GM06990 (cell line): ENCODE results near the gene MTUS2.

Experiments
- DNase-seq: peaks from one replicate; pipeline ENCODE4 v3.0.0-alpha.2; 2011; ENCODE audit not compliant: insufficient read length; ENCODE audit errors: extremely low read depth
- H3K27me3 ChIP-seq: replicated peaks from 2 replicates; pipeline ENCODE4 v1.6.0; 2011; ENCODE audit warnings: low read length; ENCODE audit not compliant: control insufficient read depth, insufficient read depth
- H3K36me3 ChIP-seq: 2 replicates; pipeline ENCODE4 v1.5.1; 2011; ENCODE audit warnings: low read length; ENCODE audit not compliant: control insufficient read depth, insufficient read depth
- H3K4me3 ChIP-seq: replicated peaks from 2 replicates; pipeline ENCODE4 v1.5.1; 2011; ENCODE audit warnings: low read depth, mild to moderate bottlenecking, control low read depth, low read length
- CTCF ChIP-seq: IDR thresholded peaks from 2 replicates; pipeline ENCODE4 v1.5.1; 2011; ENCODE audit warnings: low read length, control low read depth, mild to moderate bottlenecking, inconsistent platforms; ENCODE audit not compliant: insufficient read depth, poor library complexity, severe bottlenecking

Gene MTUS2

GRCh38 chr13:29527916-29528315 is 707.8 kb downstream of the MTUS2 start:
- DNase-seq = no peak
- Histone ChIP-seq H3K36me3 (peaks cover 36% of the 10 kb centered on the region), H3K4me3 (no peak overlapping the region), H3K27me3 (no peaks in the 10 kb centered on the region)
- TF ChIP-seq CTCF = no peak

DNA sequence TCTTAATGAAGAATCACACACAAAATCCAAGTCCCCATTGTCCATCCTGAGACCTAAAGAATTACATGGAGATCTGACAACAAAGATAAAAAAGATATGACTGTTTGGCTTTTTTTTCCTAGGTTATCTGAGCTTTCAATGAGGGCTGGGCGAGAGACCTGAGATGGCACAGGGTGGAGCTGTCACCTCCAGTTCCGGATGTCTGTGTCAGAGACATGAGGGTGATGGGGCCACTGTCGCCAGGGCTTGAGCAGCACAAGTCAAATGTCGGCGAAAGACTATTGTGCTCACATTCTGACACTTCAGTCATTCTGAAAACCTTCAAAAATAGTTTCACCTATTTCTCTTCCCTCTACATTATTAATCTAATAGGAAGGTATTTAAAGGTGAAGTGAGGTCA is 709.6 kb downstream of the MTUS2 start:
- TF ChIP-seq CTCF = no peak
- Histone ChIP-seq H3K27me3 (no peaks in the 10 kb centered on the region), H3K4me3 (no peak overlapping the region), H3K36me3 (peaks cover 26% of the 10 kb centered on the region)
- no peak for DNase-seq

DNA sequence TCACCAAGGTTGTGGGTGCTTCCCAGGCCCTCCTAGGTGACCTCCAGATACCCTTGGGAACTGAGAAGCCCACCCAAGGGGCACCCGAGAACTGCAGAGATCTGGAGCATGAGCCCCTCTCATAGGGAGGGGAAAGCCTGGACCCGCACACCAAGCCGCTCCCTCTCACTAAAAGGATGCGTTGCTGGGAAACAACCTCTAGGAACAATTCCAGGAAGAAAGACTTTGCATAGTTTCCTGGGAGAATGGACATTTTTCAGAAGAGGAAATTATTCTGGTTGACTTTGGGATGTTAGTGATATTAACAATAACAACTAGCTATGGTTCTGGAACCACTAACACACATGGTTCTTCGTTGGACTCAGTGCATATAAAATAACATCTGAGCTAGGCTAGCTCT is 710.8 kb downstream of the MTUS2 start:
- Histone ChIP-seq H3K27me3 (no peaks in the 10 kb centered on the region), H3K36me3 (peaks cover 25% of the 10 kb centered on the region), H3K4me3 (no peak overlapping the region)
- no peak for DNase-seq
- TF ChIP-seq CTCF = no peak

- Histone ChIP-seq H3K4me3 (no peak overlapping the region), H3K36me3 (peaks cover 23% of the 10 kb centered on the region), H3K27me3 (no peaks in the 10 kb centered on the region)
- no peak for DNase-seq
- no peak for TF ChIP-seq CTCF
Observed at GRCh38 chr13:29532116-29532515, 712.0 kb downstream of the MTUS2 start.

- no peaks in the 10 kb centered on the region for H3K27me3 ChIP-seq
- TF ChIP-seq CTCF = no peak
- H3K36me3 ChIP-seq = peaks cover 23% of the 10 kb centered on the region
- no peak for DNase-seq
- H3K4me3 ChIP-seq = no peak overlapping the region
Observed at GRCh38 chr13:29532821-29533220, 712.7 kb downstream of the MTUS2 start.

GRCh38 chr13:29534083-29534482 is 713.9 kb downstream of the MTUS2 start:
- TF ChIP-seq CTCF = no peak
- peaks cover 21% of the 10 kb centered on the region for H3K36me3 ChIP-seq
- H3K4me3 ChIP-seq = no peak overlapping the region
- DNase-seq = no peak
- no peaks in the 10 kb centered on the region for H3K27me3 ChIP-seq
